A549 treated with Mapracorat at 1 μM for 4 hours (cell line): ENCODE data around the gene CHRNG. TPM values are rescaled to one million over a fixed set of nuclear protein-coding genes. Genes with fewer than 3 reads are reported as not detected.

ENCODE experiments used
- total RNA-seq: library from RNA; stranded (reverse); fragments of 200-300 nt; extraction: Qiagen RNA extraction; gene quantifications from 5 replicates; pipeline ENCODE4 v1.2.3, GENCODE V29; 2022

Gene CHRNG, protein sequence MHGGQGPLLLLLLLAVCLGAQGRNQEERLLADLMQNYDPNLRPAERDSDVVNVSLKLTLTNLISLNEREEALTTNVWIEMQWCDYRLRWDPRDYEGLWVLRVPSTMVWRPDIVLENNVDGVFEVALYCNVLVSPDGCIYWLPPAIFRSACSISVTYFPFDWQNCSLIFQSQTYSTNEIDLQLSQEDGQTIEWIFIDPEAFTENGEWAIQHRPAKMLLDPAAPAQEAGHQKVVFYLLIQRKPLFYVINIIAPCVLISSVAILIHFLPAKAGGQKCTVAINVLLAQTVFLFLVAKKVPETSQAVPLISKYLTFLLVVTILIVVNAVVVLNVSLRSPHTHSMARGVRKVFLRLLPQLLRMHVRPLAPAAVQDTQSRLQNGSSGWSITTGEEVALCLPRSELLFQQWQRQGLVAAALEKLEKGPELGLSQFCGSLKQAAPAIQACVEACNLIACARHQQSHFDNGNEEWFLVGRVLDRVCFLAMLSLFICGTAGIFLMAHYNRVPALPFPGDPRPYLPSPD
- not detected in 5 replicates for total RNA-seq

DNA sequence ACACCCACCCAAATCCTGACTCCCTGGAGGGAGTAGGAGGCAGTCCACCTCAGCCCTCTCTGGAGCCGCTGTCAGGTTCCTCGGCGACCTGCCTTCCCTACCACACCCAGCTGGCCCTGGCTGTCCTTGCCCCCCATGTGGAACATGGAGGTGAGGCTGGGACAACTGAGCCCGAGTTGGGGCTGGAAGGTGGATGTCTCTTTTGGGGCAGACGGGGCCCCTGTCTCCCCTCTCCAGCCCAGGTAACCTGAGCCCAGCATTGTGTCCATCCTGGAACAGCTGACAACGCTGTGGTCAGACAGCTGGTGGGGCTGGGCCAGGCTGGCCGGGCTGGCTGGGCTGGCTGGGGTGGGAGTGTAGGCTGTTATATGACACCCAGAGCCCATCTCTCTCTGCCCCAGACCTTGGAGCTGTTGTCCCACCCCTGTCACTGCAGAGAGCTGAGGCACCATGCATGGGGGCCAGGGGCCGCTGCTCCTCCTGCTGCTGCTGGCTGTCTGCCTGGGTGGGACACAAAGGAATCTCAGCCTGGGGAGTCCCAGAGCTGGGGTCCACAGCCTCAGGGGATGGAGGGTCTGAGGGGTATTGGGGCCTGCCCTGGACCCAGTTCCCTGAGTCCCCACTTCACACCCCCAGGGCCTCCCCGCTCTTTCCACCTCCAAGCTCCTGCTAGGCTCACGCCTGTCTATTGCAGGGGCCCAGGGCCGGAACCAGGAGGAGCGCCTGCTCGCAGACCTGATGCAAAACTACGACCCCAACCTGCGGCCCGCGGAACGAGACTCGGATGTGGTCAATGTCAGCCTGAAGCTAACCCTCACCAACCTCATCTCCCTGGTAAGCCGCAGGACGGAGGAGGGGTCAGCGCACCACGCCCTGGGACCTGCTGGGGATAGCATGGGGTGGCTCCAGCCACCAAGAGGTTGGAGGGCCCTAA, at the start of gene CHRNG:
CHRNG (plus strand) TSS at position 395 of the 934 bp plus-strand sequence; CDS start at position 451, 56 bp downstream.

DNA sequence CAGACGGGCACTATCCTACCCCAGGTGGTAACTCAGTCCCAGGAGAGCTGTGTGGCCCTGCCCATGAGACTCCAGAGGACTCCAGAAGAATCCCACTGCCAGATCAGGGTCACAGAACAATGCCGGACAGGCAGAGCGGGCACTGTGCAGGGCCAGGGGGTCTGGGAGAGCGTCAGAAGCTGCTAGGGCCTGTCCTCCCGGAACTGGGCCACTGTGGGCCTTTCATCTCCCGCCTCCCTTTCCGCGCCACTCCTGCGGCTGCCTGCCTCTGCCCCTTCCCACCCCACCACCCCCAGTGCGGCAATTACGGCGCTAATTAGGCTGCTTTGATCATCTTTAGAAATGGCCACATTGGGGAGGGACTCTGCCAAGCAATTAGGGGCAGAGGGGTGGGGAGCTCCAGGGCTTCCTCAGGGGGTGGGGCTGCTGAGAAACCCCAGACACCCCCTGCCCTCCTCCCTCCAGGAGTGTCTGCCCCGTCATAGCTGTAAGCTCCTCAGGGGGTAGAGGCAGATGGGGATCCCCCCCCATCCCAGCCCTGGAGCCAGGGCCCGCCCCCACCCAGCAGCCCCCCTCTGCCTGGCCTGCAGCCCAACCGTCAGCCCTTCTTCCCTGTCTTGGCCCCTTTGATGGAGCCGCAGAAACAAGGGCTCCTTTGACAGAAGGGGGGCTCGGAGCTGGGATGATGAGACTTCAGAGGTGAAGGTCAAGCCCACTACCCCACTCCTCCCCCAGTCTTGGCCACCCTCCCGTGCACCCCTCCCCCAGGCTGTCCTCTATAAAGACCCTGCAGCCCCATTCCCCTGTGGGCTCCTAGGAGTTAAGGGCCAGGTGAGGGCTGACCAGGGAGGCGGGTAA, 19.7 kb upstream of the CHRNG start, which contains the start of gene PRSS56:
PRSS56 (plus strand) TSS at position 808 of the 858 bp plus-strand sequence. CDS start 211 bp downstream, outside the sequence.

DNA sequence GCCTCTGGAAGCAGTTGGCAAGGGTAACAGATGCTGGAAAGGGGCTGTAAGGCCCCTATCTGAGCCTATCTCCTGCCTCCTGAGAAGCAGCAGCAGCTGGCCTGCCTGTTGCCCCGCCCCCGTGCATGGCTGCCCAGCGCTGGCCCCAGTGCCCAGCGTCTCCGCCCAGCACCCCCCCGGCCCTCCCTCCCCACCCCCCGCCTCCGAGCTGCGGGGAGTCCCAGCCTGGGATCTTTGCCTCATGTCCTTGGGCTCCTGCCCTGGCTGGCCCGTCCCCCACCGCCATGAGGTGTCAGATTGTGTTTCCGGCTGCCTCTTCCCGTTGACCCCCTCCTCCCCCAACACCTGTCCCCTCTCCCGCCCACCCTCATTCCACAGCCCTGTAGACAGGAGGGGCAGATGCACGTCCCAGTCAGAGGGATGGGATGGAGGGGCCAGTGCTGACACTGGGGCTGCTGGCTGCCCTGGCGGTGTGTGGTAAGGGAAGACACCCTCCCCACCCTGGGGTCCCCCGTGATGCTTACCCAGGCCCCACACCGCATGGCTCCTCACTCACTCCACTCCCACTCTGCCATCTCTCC, 13.6 kb upstream of the CHRNG start, which contains the start of gene CHRND:
CHRND (plus strand) TSS at position 370 of the 581 bp plus-strand sequence; CDS start at position 426, 56 bp downstream.

DNA sequence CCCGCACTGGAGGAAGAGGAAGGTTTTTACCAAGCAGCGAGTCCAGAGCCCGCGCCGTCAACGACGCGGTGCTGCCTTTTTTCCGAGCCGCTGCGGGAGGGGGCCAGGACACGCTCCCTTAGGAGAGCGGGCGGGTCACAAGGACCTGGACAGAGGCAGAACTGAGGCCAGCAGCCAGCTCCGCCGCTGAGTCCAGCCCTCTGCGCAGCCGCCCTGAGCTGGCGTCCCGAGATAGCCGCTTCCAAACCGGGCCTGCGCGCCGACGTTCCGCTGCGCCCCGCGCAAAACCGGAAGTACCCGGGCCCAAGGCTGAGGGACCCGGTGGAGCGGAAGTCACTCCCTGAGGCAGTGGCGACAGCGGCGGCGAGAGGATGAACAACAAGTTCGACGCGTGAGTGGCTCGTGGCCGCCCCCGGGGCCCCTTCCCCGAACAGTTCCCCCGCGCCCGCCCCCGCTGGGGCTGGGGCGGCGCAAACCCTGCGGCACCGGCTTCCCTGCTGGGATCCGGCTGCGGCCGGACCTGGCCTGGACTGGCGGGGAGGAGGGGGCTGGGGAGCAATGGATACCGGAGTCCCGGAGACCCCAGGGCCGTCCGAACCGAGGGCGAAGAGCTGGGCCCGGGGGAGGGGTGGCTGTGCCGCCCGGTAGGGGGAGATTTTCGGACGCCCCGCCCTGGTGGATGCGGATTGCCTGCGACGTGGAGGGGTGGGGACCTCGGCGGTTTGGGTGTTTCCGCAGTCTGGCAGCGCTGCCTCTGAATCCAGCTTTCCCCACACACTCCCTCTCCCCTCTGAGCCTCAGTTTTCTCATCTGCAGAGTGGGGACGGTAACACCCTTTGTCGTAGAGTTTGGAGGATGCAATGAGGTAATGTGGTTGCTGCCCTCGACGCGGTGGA, 11.1 kb downstream of the CHRNG start, which contains the start of the genes EIF4E2 and TIGD1:
EIF4E2 (plus strand) TSS at position 336 of the 896 bp plus-strand sequence; CDS start at position 372, 36 bp downstream.
TIGD1 (minus strand) TSS at position 204 of the 896 bp plus-strand sequence. CDS start 675 bp downstream, outside the sequence.

Other genes with a start within 250 kb of the CHRNG start
- gene ALPP, start 160.9 kb upstream of the CHRNG start, total RNA-seq = 5.1 to 7.2 TPM (median 6.8 TPM) in 5 replicates
- gene ALPG, start 132.8 kb upstream of the CHRNG start, total RNA-seq = 0.23 to 0.45 TPM (median 0.28 TPM) in 5 replicates
- gene ALPI, start 83.5 kb upstream of the CHRNG start, total RNA-seq = not detected in 5 replicates
- 0.08 to 0.41 TPM (median 0.19 TPM) in 5 replicates for gene ECEL1, start 51.9 kb upstream of the CHRNG start, total RNA-seq
- 0.07 to 0.21 TPM (median 0.12 TPM) in 5 replicates for gene PRSS56, start 19.3 kb upstream of the CHRNG start, total RNA-seq
- gene CHRND, start 13.5 kb upstream of the CHRNG start, total RNA-seq = not detected in 5 replicates
- 4.3 to 5.6 TPM (median 4.9 TPM) in 5 replicates for gene TIGD1, start 10.9 kb downstream of the CHRNG start, total RNA-seq
- 83.5 to 170 TPM (median 87.0 TPM) in 5 replicates for gene EIF4E2, start 11.0 kb downstream of the CHRNG start, total RNA-seq
- 4.0 to 5.0 TPM (median 4.2 TPM) in 5 replicates for gene EFHD1, start 93.9 kb downstream of the CHRNG start, total RNA-seq
- gene GIGYF2, start 157.6 kb downstream of the CHRNG start, total RNA-seq = 23.7 to 31.0 TPM (median 26.7 TPM) in 5 replicates
- gene KCNJ13, start 236.9 kb downstream of the CHRNG start, total RNA-seq = not detected in 5 replicates